Fibroblast of peridontal ligament (primary cell): ENCODE measurements around the gene OLFM1.

Experiments used
- DNase-seq: peaks from one replicate; pipeline ENCODE4 v3.0.0-alpha.2; 2010; ENCODE audit errors: extremely low read depth

OLFM1 gene

DNA sequence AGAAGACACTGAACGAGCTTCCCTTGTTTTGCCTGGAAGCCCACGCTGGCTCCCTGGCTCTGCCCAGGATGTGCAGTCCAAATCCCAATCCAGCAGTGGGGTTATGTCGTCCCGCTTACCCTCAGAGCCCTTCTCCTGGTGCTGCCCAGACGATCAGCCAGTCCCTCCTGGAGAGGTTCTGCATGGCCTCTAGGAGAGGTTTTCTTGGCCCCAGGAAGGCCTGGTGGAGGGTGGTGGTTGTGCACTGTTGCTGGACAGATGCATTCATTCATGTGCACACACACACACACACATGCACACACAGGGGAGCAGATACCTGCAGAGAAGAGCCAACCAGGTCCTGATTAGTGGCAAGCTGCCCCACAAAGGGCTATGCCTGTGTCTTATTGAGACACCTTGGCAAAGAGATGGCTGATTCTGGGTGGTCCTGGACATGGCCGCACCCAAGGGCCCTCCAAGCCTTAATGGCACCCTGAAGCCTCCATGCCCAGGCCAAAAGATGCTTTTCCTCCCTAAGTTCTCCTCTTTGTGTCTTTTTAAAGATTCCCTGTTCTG lies 10.5 kb upstream of the OLFM1 start:
- no peak for DNase-seq

DNA sequence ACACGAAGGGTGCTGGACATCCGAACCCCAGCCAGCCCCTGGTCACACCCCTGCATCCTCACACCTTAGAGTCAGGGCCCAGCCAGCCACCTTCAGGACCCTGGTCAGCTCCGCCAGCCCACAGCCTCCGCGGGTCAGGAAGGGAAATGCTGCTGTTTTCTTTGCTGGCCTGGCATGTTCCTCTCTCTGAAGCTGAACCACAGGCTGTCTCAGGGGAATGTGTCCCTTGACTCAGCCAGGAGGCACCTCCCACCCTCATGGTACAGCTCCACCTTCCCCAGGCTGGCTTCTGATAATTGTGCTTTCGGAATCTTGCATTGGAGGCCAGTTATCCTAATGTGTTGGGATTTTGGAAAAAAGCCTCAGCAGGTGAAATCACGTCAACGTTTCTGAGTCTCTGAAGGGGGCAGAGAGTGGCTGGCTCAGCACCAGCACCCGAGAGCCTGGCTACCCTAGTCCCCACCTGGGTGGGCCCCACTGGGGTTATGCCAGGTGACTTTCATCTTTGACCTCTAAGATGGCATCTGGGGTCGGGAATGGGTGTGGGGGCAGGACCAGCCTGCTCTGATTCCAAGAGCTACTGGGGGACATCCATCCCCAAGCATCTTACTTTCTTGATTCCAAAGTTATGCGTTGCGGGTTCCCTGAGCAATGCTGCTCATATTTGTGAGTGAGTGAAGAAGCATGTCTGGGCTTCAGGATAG lies 9.8 kb upstream of the OLFM1 start:
- DNase-seq: no peak

DNA sequence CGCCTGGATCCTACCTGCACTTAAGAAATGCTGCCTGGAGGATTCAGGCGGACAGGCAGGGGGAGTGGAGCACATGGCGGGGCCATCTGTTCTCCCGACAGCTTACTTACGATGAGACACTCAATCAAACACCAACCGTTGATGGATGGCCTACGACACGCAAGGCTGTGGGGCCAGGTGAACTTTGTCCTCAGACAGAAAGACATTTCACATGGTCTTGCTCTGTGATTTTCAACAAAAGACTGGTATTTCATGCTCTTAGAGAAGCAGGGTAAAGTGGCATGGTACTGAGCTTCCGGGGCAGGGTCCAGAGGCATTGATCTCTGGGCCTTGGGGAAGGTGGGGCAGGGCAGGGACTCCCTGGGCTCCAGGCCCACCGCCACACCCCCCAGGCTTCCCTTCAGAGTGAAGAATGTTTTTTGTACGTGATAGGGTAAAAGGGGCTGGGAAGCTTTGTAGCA lies 9.1 kb upstream of the OLFM1 start:
- DNase-seq: no peak

DNA sequence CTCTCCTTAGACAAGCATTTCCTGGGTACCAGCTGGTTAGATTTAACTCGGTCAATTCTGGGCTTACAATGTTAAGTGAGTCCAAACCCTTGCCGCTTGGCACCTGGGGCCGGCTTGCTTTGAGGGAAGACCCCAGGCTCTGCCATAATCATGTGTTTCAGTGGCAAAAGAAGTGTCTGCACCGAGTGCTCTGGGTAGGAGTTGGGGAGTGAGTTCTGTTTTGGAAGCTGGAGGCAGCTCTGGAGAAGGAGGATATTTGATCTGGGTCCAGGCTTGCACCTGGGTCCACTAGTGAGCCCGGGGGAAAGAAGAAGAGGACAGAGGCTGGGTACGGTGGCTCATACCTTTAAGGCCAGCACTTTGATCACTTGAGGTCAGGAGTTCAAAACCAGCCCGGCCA lies 8.4 kb upstream of the OLFM1 start:
- no peak for DNase-seq

DNA sequence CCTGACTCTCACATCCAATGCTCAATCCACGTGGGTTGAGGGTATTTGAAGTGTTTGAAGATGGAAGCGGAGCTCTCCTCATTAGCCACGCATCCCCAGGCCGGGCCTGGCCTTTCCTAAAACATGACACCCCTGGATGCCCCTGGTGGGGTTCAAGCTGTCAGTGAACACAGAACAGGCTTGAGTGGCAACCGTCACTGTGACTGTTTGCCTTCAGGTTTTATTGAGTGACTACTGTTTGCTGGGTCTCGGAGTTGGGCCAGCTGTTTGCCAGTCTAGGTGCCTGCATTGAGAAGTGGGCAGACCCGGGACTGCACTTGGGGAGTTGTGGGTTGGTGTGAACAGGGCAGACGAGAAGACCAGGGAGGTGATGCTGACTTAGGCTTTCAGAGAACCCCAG lies 7.8 kb upstream of the OLFM1 start:
- DNase-seq: no peak

DNA sequence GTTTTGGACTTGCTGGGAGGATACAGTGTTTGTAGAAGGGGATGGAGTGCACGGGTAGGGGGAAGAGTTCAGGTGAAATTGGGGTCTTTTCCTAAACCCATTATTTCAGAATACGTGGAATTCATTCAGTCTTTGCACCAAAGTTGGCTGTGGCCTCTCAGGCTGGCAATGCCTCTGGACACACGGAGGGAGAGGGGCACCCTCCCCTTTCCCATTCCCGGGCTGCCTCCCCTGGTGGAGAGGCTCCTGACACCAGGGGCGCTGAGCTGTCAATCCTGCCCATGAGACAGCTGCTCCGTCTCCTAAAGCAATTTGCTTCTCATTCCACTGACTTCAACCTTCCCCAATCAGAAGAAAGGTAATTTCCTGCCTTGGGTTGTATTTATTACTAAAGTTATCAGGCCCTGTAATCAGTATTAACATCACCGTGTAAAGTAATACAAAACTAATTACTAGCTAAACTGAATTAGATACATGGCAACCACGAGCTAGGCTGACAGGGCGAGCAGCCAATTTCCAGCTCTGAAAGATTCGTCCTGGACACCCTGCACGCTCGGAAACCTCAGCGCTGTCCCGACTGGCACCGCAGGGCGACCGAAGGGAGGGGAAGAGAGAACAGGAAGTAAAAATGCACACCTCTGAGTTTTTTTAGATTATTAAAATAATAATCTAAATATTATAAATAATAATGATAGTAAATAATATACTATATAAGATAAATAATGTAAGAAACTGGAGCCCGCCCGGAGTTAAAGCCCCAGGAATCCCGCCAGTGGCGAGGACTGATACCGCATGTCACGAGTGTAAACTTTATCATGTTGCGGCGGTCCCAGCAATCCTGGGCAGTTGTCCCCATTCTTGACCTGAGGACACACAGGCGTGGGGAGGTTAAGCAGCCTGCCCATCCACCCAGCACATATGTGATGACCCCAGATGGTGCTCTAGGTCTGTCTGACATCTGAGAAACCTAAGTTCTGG lies 6.9 kb upstream of the OLFM1 start:
- no peak for DNase-seq

DNA sequence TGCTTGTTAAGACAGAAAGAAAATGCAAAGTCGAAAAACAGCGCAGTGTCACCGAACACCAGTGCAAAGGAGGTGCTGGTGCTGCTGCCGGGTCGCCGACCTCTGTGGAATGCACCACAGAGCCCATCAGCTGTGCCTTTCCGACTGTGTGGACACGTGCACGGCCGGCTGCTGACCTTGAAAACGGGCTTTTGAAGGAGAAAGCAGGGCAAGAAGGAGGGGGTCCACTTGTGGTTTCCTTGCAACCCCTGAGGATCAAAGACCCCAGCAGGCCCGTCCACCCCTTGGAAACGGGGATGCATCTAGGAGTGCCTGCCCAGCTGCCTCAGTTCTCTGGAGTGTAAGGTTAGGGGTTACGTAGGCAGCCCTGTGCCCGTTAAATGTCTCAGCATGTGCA lies 6.2 kb upstream of the OLFM1 start:
- no peak for DNase-seq

DNA sequence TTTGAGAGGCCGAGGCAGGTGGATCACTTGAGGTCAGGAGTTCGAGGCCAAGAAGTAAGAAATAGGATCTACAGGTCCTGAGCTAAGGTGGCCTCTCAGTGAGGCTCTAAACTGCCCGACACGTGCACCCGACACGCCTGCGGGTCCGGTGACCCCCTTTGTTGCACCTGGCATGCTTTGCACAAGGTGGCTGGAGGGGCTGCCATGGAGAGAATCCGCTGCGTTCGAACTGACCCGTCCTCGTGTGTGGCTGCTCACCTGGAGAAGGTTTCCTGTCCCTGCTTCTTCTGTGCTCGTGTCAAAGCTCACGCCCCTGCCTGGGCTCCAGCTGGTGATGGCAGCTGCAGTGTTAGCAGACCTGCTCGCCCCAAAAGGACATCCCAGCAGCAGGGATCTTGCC lies 5.7 kb upstream of the OLFM1 start:
- DNase-seq: no peak

DNA sequence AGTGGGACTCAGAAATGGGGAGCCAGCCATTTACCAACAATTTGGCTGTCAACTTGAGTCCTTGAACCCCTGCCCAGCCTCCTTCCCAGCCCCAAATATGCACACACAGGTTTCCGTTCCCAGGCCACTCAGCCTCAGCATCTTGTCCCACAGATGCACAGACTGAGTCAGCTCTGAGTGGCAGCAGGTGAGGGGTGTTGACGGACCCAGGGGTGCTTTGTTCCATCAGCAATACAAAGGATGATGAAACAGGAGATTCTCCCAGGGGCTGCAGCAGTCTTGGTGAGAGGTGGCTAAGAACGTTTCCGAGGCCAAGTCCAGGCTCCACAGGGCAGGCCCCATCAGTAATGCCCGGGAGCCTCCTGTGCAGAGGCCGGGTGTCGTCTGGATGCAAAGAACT lies 4.9 kb upstream of the OLFM1 start:
- no peak for DNase-seq

DNA sequence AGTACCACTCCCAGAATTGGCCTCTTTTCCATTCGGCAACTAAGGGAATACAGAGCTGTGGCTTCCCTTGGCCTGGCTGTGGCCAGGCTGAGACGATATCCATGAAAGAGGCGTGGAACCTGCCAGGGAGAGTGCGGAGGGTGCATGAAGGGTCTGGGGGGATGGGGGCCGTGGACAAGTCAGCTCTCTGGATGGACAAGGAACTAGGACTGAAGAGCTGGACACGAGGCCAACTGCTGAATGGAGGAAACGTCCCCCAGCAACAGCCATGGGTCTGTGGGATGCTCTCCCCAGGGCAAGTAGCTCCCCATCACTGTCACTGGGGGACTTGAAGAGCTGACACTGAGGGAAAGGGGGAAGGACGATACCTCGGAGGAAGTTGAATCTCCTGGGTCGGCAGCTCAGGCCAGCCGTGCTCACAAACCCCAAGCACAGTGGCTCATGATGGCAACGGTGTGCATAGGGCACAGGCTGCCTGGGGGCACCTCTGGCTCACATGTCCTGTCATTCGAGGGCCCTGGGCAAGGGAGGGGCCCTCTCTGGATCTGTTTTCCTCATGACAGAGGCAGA lies 4.1 kb upstream of the OLFM1 start:
- DNase-seq: no peak

DNA sequence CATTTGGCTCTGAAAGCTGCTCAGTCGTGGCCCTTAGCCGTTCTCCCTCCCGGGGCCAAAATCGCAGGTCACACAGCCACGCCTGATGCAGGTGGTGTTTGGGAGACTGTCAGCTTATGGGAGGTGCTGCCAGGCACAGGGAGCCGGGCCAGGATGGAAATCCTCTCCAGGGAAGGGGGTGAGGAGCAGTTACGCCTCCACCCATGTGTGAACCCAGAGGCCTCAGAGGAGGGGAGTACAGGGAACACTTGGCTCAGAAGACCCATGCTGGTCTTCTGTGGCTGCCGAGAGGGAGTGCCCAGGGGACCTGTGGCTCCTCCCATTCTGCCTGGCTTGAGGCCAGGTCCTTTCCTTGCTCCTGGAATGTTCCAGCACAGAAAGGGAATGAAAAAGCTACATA lies 3.6 kb upstream of the OLFM1 start:
- no peak for DNase-seq

DNA sequence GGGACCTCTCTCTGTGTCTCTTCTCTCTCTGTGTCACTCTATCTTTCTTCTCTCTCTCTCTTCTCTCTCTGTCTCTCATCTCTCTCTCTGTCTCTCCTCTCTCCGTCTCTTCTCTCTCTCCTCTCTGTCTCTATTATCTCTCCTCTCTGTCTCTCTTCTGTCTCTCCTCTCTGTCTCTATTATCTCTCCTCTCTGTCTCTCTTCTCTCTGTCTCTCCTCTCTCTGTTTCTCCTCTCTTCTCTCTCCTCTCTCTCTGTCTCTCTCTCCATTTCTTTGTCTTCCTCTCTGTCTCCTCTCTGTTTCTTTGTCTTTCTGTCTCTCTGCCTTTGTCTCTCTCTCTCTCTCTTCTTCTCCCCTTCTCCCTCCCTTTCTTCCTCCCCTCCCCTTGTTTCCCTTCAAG lies 3.2 kb upstream of the OLFM1 start:
- DNase-seq: no peak

DNA sequence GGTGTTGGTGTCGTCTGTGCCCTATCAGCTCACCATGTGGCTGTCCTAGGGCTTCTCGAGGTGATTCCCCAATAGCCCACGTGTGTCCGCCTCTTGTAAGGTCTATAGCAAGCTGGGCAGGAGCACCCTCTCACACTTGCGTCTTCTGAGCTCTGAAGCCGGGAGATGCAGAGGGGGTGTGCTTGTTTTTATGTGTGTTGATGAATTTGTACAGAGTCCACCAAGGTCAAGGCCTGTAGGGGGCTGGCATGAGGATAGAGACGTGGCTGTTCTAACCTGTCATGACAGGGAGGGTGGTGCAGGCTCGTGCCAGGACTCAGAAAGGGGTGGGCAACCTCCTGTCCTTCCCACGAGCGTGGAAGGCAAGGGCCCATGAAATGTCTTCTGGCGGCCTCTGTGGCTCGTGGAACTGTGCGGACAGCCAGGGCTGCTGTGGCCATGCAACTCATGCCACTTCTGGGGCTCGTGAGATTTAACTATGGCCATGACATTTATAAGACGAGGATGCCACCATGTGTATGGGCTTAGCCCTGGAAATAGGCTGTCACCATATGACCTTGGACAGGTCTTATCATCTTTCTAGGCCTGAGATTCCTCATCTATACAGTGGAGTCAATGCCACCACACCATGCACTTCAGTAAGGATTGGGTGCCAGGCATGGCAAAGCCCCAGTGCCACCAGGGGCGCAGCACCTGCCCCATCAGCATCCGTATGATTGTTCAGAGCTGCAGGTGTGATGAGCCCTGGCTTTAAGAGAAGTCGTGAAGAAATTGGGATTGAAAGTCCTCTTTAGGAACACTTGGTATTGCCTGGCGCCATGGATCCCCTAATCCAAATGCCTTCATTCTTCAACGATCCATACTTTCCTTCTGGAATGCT lies 2.3 kb upstream of the OLFM1 start:
- DNase-seq: no peak

DNA sequence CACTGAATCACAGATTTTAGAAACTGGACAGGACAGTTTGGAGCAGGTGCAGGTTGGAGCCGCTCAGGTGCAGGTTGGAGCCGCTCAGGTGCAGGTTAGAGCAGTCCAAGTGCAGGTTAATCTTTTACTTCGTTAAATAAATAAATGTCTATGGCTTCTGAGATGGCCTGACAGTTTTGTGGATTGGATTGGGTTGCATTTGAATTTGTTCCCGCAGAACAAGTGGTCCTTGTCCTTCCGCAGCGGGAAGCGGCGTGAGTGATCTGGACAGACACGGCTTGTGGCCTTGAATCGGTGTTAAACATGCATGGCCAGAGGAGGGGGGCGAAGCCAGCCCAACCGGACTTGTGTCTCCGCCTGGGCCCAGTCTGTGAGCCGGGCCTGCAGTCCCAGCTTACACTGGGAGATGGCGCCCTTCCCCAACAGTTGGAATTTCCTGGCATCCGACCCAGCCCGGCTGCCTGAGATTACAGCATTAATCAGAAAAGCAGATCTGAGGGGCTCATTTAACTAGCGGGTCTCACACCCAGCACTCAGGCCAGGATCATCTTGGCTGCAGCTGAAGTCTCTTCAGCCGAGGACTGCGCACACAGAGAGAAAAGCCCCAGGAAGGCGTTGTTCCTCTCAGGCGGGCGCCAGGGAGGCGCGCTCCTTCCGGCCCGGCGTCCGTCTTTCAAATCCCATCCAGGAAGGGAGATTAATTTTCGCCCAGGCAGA lies 1.5 kb upstream of the OLFM1 start:
- peak; percentile 35 for DNase-seq

DNA sequence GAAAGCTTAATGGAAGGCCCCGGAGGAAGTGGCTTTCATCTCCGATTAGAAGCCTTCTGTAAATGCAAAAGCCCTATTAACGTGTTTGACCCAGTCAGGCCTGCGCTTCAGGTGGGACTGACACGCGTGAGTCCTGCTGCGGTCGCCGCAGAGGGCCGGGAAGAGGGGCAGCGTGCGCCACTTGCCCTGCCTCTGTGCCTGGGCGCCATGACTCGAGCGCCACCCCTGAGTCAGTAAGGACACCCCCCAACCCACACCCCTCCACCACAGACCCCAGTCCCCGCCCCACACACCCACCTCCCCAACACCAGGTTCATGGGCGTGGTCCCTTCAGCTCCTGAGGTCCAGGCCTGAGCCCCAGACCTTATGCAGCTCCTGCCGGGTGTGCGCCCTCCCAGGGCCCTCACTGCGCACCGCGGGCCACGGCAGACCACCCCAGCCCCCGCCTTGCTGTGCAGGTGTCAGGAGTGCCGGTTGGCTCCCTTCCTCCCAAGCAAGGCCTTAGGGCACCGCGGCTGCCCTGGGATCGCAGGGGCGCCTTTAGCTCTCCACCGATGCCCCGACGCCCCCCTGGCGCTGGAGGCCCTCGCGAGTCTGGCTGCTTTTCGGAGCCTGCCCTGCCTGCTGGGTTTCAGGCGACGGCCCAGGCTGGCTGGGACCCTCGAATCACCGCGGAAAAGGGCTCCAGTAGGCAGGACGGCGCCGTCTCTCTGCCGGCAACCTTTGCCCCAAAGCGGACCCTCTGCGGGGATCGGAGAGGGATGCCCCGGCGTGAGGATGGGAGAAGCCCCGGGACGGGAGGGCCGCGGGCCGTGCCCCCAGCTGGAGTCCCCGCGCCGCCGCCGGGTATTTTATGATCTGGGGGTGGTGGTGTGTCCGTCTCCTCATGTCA lies 625 bp upstream of the OLFM1 start:
- no peak for DNase-seq

DNA sequence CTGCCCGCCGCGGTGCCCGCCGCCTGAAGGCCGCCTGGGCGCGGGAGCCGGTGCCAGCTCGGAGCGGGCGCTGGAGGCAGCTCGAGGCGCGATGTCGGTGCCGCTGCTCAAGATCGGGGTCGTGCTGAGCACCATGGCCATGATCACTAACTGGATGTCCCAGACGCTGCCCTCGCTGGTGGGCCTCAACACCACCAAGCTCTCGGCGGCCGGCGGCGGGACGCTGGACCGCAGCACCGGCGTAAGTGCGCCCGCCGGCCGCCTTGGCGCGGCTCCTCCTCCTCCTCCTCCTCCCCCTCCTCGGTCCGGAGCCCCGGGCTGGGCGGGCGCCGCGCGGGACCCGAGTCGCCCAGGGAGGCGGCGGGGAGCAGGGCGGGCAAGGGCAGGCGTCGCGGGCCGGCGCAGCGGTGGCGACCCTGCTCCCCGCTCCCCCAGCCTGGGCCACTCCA lies 455 bp downstream of the OLFM1 start:
- no peak for DNase-seq

DNA sequence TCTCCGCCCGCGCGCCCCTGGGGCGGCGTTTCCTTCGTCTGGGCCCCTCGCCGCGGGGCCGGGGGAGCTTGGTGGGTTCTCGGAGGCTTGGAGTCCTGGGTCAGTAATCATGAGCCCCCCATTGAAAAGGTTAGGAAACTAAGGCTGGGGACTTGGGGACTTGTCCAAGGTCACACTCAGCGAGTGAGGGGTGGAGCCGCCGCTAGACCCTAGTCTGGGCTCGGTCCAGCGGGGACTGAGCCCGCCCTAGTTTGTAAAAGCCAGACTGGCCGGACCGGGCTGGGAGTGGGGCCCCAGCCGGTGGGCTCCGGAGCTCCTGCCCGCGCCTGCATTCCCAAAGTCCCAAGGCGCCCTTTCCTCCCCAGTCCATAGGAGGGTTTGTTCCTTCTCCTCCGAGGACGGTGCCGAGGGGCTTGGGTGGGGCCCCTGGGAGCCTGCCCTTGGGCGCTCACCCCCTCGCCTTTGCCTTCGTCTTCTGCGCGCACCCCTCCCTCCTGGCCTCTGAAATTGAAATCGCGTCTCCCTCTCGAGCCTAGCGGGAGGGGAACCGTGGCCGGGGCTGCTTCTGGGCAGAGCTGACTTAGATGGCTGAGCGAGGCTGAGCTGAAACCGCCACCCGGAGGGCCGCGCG lies 995 bp downstream of the OLFM1 start:
- DNase-seq: no peak

DNA sequence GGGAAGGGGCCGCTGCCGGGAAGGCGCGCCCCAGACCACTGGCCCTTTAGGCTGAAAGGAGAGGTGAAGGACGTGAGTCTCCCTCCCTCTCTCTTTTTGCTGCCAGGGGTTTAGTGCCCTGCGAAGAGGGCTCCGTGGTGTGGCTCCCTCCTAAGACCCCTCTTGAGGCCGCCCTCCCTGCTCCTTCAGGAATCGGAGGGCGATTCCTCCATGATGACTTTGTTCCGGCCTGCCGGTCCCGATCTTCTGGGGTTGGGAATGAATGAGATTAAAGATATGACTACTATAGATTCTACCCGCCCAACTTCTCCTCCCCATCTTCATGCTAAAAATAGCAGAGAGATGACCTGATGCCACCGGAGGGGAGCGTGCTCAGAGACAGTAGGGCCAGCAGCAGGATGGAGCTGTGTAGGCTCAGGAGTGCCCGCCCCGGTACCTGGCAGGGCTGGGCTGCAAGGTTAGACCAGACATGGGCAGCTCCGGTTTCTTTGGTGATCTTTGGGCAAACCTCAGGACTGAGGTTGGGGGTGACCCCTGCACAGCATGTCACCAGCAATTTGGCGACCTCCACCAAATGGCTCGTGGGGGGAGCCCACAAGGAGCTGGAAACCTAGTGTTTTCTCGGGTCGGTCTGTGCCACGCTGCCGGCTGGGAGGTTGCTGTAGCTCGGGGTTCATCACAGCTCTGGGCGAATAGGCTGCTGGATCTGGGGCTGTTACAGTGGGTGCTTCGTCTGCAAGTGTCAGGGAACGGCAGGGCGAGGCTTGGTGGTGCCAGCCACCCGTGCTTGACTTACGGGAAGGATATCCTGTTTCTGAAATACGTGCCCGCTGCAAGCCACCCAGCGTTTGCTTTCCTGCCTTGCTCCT lies 1.7 kb downstream of the OLFM1 start:
- DNase-seq: no peak
